Fibroblast of villous mesenchyme (primary cell): ENCODE measurements around the gene LINGO1. TPM values are rescaled to one million over a fixed set of nuclear protein-coding genes. Genes with fewer than 3 reads are reported as not detected.
A peak's percentile ranks its signal among the peaks of the same experiment; 100 is the strongest.

Experiments
- DNase-seq: peaks from one replicate; pipeline ENCODE4 v3.0.0-alpha.2; 2010; ENCODE audit warnings: low read depth
- H3K4me3 ChIP-seq: 2 replicates; pipeline ENCODE4 v1.5.1; 2011; ENCODE audit warnings: low read depth, mild to moderate bottlenecking, low read length
- total RNA-seq: library from RNA; depleted of rRNA; stranded (reverse); fragments of >200 nt; gene quantifications from 2 replicates; pipeline ENCODE4 v1.2.3, GENCODE V29; 2012
- TF ChIP-seq, protein P1 (sequence below): IDR thresholded peaks from 2 replicates; pipeline ENCODE4 v1.5.1; 2012; ENCODE audit warnings: low read depth, mild to moderate bottlenecking, low read length; ENCODE audit not compliant: insufficient read depth

Gene LINGO1
- not detected in 2 replicates for total RNA-seq

DNA sequence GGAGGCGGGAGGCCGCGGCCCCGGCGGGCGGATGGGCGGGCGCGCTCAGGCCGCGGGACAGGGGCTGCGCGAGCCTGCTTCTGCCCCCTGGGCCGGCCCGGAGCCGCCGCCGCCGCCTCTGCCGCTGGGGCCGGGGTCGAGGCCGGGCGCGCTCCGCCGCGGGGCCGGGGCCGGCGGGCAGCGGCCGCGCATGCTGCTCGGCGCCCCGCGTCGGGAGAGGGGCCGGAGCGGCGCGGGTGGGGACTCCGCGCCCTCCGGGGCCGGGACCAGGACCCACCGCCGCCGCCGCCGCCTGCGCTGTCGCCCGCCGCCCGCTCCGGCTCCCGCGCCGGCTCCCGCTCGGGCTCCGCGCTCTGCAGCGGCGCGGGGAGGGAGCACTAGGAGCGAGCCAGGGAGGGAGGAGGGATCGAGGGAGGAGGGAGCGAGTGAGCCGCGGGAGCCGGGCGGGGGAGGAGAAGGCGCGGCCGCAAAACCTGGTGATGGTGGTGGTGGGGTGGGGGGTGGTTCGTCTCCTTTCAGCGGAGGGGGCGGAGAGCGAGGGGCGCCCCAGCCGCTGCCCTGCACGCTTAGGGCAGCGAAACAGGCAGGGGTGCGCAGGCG is at the start of gene LINGO1:
TSS of gene LINGO1 (minus strand) at position 379 of the 600 bp plus-strand sequence. CDS start 597 bp downstream, outside the sequence.
- TF ChIP-seq, protein P1, sequence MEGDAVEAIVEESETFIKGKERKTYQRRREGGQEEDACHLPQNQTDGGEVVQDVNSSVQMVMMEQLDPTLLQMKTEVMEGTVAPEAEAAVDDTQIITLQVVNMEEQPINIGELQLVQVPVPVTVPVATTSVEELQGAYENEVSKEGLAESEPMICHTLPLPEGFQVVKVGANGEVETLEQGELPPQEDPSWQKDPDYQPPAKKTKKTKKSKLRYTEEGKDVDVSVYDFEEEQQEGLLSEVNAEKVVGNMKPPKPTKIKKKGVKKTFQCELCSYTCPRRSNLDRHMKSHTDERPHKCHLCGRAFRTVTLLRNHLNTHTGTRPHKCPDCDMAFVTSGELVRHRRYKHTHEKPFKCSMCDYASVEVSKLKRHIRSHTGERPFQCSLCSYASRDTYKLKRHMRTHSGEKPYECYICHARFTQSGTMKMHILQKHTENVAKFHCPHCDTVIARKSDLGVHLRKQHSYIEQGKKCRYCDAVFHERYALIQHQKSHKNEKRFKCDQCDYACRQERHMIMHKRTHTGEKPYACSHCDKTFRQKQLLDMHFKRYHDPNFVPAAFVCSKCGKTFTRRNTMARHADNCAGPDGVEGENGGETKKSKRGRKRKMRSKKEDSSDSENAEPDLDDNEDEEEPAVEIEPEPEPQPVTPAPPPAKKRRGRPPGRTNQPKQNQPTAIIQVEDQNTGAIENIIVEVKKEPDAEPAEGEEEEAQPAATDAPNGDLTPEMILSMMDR: no peak
- DNase-seq: no peak
- H3K4me3 ChIP-seq: peak within 1 kb of the TSS; percentile 52

DNA sequence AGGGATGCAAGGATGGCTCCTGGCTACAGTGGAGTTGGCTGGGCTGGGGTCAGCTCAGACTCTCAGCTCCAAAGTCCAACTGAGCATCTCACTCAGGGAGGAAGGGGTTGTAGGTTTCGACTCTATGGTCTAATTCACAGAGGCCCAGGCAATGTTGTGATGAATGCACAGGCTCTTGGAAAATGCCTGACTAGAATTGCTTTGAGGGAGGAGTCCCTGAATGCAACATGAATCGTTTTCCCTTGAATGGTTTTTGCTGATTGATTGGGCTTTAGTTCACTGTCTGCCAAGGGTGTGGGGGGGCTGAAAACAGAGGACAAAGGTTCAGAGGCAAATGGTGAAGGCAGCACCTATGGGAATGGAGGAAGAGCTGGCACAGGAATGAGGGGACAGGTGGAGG is 48.6 kb upstream of the LINGO1 start:
- H3K4me3 ChIP-seq: no peak overlapping the region
- TF ChIP-seq, protein P1: no peak
- no peak for DNase-seq

DNA sequence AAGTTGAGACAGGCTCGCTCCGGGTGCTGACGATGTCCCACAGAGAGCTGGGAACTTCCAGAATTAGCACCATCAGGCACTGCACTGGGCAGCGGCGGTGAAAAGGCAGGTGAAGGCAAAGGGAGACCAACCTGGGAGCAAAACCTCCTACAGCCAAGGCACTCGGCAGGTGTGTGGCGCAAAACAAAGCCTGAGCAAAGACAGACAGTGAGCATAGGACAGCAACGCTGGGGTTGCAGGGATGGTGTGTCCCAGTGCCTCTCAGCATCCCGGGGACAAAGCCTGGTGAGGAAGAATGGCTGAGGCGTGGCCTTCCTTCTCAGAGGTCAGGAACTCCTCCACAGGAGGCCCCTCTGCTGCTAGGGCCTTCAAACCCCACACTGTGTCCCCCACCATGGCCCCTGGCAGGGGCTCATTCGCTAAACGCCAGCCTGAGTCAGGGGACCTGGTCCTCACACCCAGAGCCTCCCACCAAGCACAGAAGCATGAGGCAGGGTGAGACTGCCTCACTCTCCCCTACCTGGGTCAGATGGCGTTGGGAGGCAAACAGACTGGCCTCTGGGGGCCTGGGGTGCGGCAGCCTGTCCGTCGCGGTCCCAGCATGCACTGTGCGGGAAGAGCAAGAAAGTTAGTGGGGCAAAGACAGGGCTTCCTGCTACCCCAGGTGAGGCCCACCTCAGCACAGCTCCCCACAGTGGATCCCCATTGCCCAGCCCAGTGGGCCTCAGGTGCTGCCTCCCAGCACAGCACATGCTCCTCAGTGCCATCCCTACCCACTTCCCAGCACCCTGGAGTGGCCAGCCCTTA is 44.1 kb upstream of the LINGO1 start:
- no peak for DNase-seq
- TF ChIP-seq, protein P1: no peak
- H3K4me3 ChIP-seq: no peak overlapping the region

- no peak for DNase-seq
- no peak overlapping the region for H3K4me3 ChIP-seq
- TF ChIP-seq, protein P1: no peak
Observed at GRCh38 chr15:77675806-77676415, 43.2 kb upstream of the LINGO1 start.

DNA sequence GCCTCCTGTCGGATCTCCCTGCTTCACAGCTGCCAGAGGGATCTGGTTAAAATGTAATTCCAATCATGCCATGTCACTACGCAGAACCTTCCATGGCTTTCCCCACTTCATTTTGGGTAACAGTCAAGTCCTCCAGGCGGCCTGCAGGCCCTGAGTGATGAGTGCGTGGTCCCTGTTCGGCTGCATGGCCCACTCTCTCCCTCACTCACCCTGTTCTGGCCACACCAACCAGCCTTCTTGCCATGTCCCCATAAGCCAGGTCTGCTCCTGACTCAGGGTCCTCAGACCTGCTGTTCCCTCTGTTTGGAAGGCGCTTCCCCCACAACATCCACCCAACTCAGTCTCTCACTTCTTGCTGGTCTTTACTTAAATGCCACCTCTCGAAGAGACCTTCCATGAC is 41.6 kb upstream of the LINGO1 start:
- H3K4me3 ChIP-seq: no peak overlapping the region
- TF ChIP-seq, protein P1: no peak
- DNase-seq: no peak

DNA sequence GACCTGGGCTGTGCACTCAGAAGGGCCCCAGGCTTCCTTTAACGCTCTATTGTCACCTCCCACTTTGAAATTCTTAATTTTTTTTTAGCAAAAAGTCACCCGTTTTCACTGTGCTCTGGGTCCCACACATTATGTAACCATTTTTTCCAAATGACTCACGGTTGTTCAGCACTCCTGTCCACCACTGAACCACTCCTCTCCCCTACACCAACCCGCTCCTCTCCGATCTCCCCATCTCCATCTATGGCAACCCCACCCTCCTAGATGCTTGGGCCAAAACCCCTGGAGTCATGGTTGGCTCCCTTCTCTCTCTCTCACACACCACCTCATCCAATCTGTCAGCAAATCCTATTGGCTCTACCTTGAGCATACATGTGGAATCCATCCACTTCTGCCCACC is 41.2 kb upstream of the LINGO1 start:
- DNase-seq: no peak
- TF ChIP-seq, protein P1: no peak
- no peak overlapping the region for H3K4me3 ChIP-seq
